ENCODE data around the gene DDR2.

- TF ChIP-seq, protein P1, sequence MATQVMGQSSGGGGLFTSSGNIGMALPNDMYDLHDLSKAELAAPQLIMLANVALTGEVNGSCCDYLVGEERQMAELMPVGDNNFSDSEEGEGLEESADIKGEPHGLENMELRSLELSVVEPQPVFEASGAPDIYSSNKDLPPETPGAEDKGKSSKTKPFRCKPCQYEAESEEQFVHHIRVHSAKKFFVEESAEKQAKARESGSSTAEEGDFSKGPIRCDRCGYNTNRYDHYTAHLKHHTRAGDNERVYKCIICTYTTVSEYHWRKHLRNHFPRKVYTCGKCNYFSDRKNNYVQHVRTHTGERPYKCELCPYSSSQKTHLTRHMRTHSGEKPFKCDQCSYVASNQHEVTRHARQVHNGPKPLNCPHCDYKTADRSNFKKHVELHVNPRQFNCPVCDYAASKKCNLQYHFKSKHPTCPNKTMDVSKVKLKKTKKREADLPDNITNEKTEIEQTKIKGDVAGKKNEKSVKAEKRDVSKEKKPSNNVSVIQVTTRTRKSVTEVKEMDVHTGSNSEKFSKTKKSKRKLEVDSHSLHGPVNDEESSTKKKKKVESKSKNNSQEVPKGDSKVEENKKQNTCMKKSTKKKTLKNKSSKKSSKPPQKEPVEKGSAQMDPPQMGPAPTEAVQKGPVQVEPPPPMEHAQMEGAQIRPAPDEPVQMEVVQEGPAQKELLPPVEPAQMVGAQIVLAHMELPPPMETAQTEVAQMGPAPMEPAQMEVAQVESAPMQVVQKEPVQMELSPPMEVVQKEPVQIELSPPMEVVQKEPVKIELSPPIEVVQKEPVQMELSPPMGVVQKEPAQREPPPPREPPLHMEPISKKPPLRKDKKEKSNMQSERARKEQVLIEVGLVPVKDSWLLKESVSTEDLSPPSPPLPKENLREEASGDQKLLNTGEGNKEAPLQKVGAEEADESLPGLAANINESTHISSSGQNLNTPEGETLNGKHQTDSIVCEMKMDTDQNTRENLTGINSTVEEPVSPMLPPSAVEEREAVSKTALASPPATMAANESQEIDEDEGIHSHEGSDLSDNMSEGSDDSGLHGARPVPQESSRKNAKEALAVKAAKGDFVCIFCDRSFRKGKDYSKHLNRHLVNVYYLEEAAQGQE (IDR thresholded peaks at IDR 0.05; ENCODE audit: insufficient read depth in 1 of 2, low read depth in 2 of 2, low read length in 2 of 2): no peak
- TF ChIP-seq TAF1 (IDR thresholded peaks at IDR 0.05; ENCODE audit: borderline replicate concordance, insufficient read depth, low read length): no peak
- no peak for TF ChIP-seq SIN3A (IDR thresholded peaks at IDR 0.05; ENCODE audit: borderline replicate concordance, insufficient read depth, low read length)
- no peak for TF ChIP-seq POLR2AphosphoS5 (IDR thresholded peaks at IDR 0.05; ENCODE audit: low read depth, low read length)
These were observed 33.9 kb downstream of the DDR2 start for GRCh38 chr1:162666006-162666645.

Measured in PFSK-1 (cell line).